Chondrocyte (in vitro differentiated cells): ENCODE results near the gene SYNGR3. TPM values are rescaled to one million over a fixed set of nuclear protein-coding genes. Genes with fewer than 3 reads are reported as not detected.

Source experiments
- DNase-seq: peaks from one replicate; pipeline ENCODE4 v3.0.0; 2021; ENCODE audit warnings: mixed read lengths, low spot score
- H3K27ac Mint-ChIP-seq: one replicate; pipeline ENCODE4 v1.8.0; 2021; ENCODE audit warnings: mild to moderate bottlenecking, moderate library complexity, mixed read lengths; ENCODE audit not compliant: unreplicated experiment
- H3K27me3 Mint-ChIP-seq: 2 replicates; pipeline ENCODE4 v1.8.0; 2021; ENCODE audit warnings: low read depth, mixed read lengths
- H3K36me3 Mint-ChIP-seq: 2 replicates; pipeline ENCODE4 v1.8.0; 2021; ENCODE audit warnings: low read depth, mixed read lengths
- H3K4me1 Mint-ChIP-seq: 2 replicates; pipeline ENCODE4 v1.8.0; 2021; ENCODE audit warnings: low read depth, mild to moderate bottlenecking, mixed read lengths
- H3K4me3 Mint-ChIP-seq: one replicate; pipeline ENCODE4 v1.8.0; 2021; ENCODE audit warnings: mild to moderate bottlenecking, moderate library complexity, mixed read lengths; ENCODE audit not compliant: unreplicated experiment
- H3K9me3 Mint-ChIP-seq: 2 replicates; pipeline ENCODE4 v1.8.0; 2021; ENCODE audit warnings: low read depth, mixed read lengths
- total RNA-seq: library from RNA; stranded (reverse); gene quantifications from 3 replicates; pipeline ENCODE4 v1.2.1, GENCODE V29; 2021
- TF ChIP-seq, protein P1 (sequence below): fragments of 200-600 bp; sonication (generic); IDR thresholded peaks from 2 replicates; pipeline ENCODE4 v1.5.0; 2021; ENCODE audit warnings: antibody characterized with exemption, mild to moderate bottlenecking, moderate library complexity

SYNGR3 gene
- total RNA-seq, 1 donor from 2014 or later, result 0.67 TPM

- Mint-ChIP-seq H3K4me3 (no peak overlapping the region), H3K36me3 (peaks cover 16% of the 10 kb centered on the region)
Measured at GRCh38 chr16:1978476-1979120, 11.2 kb upstream of the SYNGR3 start.

DNA sequence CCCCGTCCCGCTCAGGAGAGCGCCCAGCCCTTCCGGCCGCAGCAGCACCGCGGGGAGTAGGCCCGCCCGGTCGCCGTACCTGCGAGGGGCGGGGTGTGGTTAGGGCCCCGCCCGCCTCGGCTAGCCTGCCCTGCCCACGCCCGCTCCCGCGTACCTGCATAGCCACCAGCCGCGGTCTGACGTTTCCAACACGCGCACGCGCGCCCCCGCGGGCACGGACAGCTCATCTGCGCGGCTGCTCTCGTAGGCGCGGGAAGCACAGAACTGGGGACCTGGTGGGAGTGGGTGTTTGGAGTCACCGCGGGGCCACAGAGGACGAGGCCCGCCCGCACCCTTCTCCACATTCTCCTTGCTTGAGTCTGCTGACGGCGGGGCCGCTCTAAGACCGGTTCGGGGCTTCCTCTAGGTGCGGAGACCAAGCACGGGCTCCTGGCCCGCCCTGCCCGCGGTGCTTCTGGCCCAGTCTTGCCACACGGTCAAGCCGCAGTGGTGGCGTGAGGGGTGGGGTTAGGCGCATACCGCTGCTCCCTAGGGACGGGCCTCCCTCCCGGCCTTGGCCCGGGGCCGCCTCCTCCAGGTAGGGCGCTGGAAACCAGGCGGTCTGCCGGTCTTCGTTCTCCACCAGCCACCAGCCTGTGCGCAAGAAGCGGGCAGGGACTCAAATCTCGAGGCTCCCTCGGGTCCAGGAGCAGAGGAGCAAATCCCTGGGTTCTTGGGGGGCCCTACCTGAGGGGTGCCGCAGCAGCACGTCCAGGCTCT is 10.3 kb upstream of the SYNGR3 start:
- Mint-ChIP-seq H3K4me3 (no peak overlapping the region), H3K4me1 (peaks cover 3% of the 10 kb centered on the region), H3K27me3 (no peaks in the 10 kb centered on the region), H3K36me3 (peaks cover 16% of the 10 kb centered on the region), H3K27ac (no peak overlapping the region), H3K9me3 (no peaks in the 10 kb centered on the region)
- TF ChIP-seq, protein P1, sequence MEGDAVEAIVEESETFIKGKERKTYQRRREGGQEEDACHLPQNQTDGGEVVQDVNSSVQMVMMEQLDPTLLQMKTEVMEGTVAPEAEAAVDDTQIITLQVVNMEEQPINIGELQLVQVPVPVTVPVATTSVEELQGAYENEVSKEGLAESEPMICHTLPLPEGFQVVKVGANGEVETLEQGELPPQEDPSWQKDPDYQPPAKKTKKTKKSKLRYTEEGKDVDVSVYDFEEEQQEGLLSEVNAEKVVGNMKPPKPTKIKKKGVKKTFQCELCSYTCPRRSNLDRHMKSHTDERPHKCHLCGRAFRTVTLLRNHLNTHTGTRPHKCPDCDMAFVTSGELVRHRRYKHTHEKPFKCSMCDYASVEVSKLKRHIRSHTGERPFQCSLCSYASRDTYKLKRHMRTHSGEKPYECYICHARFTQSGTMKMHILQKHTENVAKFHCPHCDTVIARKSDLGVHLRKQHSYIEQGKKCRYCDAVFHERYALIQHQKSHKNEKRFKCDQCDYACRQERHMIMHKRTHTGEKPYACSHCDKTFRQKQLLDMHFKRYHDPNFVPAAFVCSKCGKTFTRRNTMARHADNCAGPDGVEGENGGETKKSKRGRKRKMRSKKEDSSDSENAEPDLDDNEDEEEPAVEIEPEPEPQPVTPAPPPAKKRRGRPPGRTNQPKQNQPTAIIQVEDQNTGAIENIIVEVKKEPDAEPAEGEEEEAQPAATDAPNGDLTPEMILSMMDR, result no peak
- DNase-seq, result no peak

More at GRCh38 chr16:1978476-1979120, 11.2 kb upstream of the SYNGR3 start:
- H3K27ac Mint-ChIP-seq, result no peak overlapping the region
- no peaks in the 10 kb centered on the region for H3K27me3 Mint-ChIP-seq
- DNase-seq, result no peak
- peaks cover 3% of the 10 kb centered on the region for H3K4me1 Mint-ChIP-seq
- TF ChIP-seq, protein P1, result no peak
- H3K9me3 Mint-ChIP-seq, result no peaks in the 10 kb centered on the region

- no peak for DNase-seq
- H3K9me3 Mint-ChIP-seq, result no peaks in the 10 kb centered on the region
Measured at GRCh38 chr16:1980030-1980769, 9.6 kb upstream of the SYNGR3 start.

DNA sequence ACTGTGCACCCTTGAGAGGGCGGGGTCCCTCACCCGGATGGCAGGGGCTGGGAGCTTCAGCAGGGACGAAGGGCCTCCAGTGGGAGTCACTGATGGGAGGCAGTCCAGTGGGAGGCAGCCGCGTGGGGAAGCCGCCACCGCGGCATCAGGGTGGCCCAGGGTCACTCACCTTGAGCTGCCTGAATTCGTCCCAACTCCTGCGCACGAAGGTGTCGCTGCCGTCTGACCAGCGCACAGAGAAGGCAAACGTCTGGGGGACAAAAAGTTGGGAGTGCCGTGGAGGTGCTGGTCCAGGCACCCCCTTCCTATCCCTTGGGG is 9.0 kb upstream of the SYNGR3 start:
- H3K9me3 Mint-ChIP-seq, result no peaks in the 10 kb centered on the region
- TF ChIP-seq, protein P1, result no peak
- H3K27me3 Mint-ChIP-seq, result no peaks in the 10 kb centered on the region
- H3K27ac Mint-ChIP-seq, result no peak overlapping the region
- peaks cover 12% of the 10 kb centered on the region for H3K4me1 Mint-ChIP-seq
- no peak overlapping the region for H3K4me3 Mint-ChIP-seq
- no peak for DNase-seq
- H3K36me3 Mint-ChIP-seq, result peaks cover 12% of the 10 kb centered on the region

More at GRCh38 chr16:1980030-1980769, 9.6 kb upstream of the SYNGR3 start:
- Mint-ChIP-seq H3K4me3 (no peak overlapping the region), H3K4me1 (peaks cover 11% of the 10 kb centered on the region), H3K27me3 (no peaks in the 10 kb centered on the region), H3K36me3 (peaks cover 12% of the 10 kb centered on the region), H3K27ac (no peak overlapping the region)
- TF ChIP-seq, protein P1, result no peak

GRCh38 chr16:1981398-1981836 is 8.4 kb upstream of the SYNGR3 start, which contains the start of gene NOXO1:
Gene NOXO1 (minus strand): TSS chr16:1981469. CDS start chr16:1981179, 290 bp downstream.
- Mint-ChIP-seq H3K36me3 (peaks cover 6% of the 10 kb centered on the region), H3K4me1 (peaks cover 12% of the 10 kb centered on the region), H3K9me3 (no peaks in the 10 kb centered on the region), H3K27ac (no peak within 1 kb of the TSS), H3K4me3 (no peak within 1 kb of the TSS), H3K27me3 (no peaks in the 10 kb centered on the region)
- no peak for DNase-seq
- TF ChIP-seq, protein P1, result no peak
